NOMO-1 treated with dmso at 0.1 percent for 144 hours (cell line): ENCODE measurements around the gene MED9.

Experiments
- DNase-seq: peaks from one replicate; lab custom pipeline; 2025; ENCODE audit not compliant: unreplicated experiment; lab: John Stamatoyannopoulos, UW

MED9 gene

GRCh38 chr17:17533901-17534441, 57.2 kb downstream of the MED9 start:
- DNase-seq: no peak

- DNase-seq: no peak
Observed at GRCh38 chr17:17535957-17536356, 59.2 kb downstream of the MED9 start.

- no peak for DNase-seq
Observed at GRCh38 chr17:17536702-17537101, 59.9 kb downstream of the MED9 start.

- no peak for DNase-seq
Observed at GRCh38 chr17:17537311-17538099, 60.7 kb downstream of the MED9 start.

GRCh38 chr17:17538417-17539391, 61.9 kb downstream of the MED9 start:
- no peak for DNase-seq

GRCh38 chr17:17539591-17539990, 62.8 kb downstream of the MED9 start:
- no peak for DNase-seq

- no peak for DNase-seq
Observed at GRCh38 chr17:17540278-17540906, 63.6 kb downstream of the MED9 start.

- no peak for DNase-seq
Observed at GRCh38 chr17:17540935-17541639, 64.3 kb downstream of the MED9 start.

- no peak for DNase-seq
Observed at GRCh38 chr17:17541640-17542001, 64.8 kb downstream of the MED9 start.
